T-helper 2 cell treated with Interferon-gamma antibody and Interleukin-4, amounts not matched to agents 5 μg/mL and 100 μg/mL, for 36 hours (primary cell): ENCODE measurements around the gene CAMKK2.
"Not testable (repeated sequence)": the region's sequence is repeated elsewhere in the genome, so short reads cannot be mapped to it uniquely, and the experiment has no call there.

Experiments
- DNase-seq: peaks from one replicate; pipeline ENCODE4 v3.0.0; 2021; ENCODE audit warnings: low spot score
- H3K27ac Mint-ChIP-seq: one replicate; pipeline ENCODE4 v1.8.0; 2021; ENCODE audit warnings: mild to moderate bottlenecking, mixed read lengths
- H3K27me3 Mint-ChIP-seq: one replicate; pipeline ENCODE4 v1.8.0; 2021; ENCODE audit warnings: low read depth, mixed read lengths
- H3K36me3 Mint-ChIP-seq: one replicate; pipeline ENCODE4 v1.8.0; 2021; ENCODE audit warnings: low read depth, mixed read lengths
- H3K4me1 Mint-ChIP-seq: one replicate; pipeline ENCODE4 v1.8.0; 2021; ENCODE audit warnings: low read depth, mixed read lengths
- H3K4me3 Mint-ChIP-seq: one replicate; pipeline ENCODE4 v1.8.0; 2022; ENCODE audit warnings: mild to moderate bottlenecking, moderate library complexity, mixed read lengths
- H3K9me3 Mint-ChIP-seq: one replicate; pipeline ENCODE4 v1.8.0; 2021; ENCODE audit warnings: mixed read lengths

CAMKK2 gene

GRCh38 chr12:121209624-121210572, 86.6 kb downstream of the CAMKK2 start, which contains the start of gene P2RX4:
Gene P2RX4, plus strand, starts transcription at chr12:121210129. Its CDS starts 36 bp downstream, at chr12:121210165.
- H3K9me3 Mint-ChIP-seq, result no peaks in the 10 kb centered on the region
- H3K4me3 Mint-ChIP-seq, result peak within 1 kb of the TSS; percentile 88
- H3K36me3 Mint-ChIP-seq, result peaks cover 22% of the 10 kb centered on the region
- H3K4me1 Mint-ChIP-seq, result peaks cover 25% of the 10 kb centered on the region
- peak within 1 kb of the TSS; percentile 92 for H3K27ac Mint-ChIP-seq
- peak; percentile 89 for DNase-seq
- peaks cover 2% of the 10 kb centered on the region for H3K27me3 Mint-ChIP-seq

- no peaks in the 10 kb centered on the region for H3K9me3 Mint-ChIP-seq
- H3K4me1 Mint-ChIP-seq, result peaks cover 20% of the 10 kb centered on the region
- H3K36me3 Mint-ChIP-seq, result peaks cover 18% of the 10 kb centered on the region
- H3K4me3 Mint-ChIP-seq, result peak overlapping the region; percentile 78
- H3K27me3 Mint-ChIP-seq, result peaks cover 2% of the 10 kb centered on the region
- peak overlapping the region; percentile 86 for H3K27ac Mint-ChIP-seq
- no peak for DNase-seq
Observed at GRCh38 chr12:121209221-121209620, 87.3 kb downstream of the CAMKK2 start.

- Mint-ChIP-seq H3K4me1 (peaks cover 18% of the 10 kb centered on the region), H3K27ac (peak overlapping the region; percentile 86), H3K4me3 (peak overlapping the region; percentile 12), H3K36me3 (peaks cover 16% of the 10 kb centered on the region)
- not testable (repeated sequence) for H3K27me3 Mint-ChIP-seq, DNase-seq, H3K9me3 Mint-ChIP-seq
Observed at GRCh38 chr12:121208571-121208970, 87.9 kb downstream of the CAMKK2 start.

GRCh38 chr12:121205491-121205890, 91.0 kb downstream of the CAMKK2 start:
- no peak for DNase-seq
- no peak overlapping the region for H3K27ac Mint-ChIP-seq
- no peaks in the 10 kb centered on the region for H3K36me3 Mint-ChIP-seq
- no peaks in the 10 kb centered on the region for H3K9me3 Mint-ChIP-seq
- H3K4me1 Mint-ChIP-seq, result peaks cover 11% of the 10 kb centered on the region
- no peak overlapping the region for H3K4me3 Mint-ChIP-seq
- peaks cover 4% of the 10 kb centered on the region for H3K27me3 Mint-ChIP-seq

GRCh38 chr12:121203482-121203881, 93.0 kb downstream of the CAMKK2 start:
- no peaks in the 10 kb centered on the region for H3K36me3 Mint-ChIP-seq
- peaks cover 6% of the 10 kb centered on the region for H3K4me1 Mint-ChIP-seq
- no peak overlapping the region for H3K4me3 Mint-ChIP-seq
- no peak for DNase-seq
- H3K27me3 Mint-ChIP-seq, result peaks cover 4% of the 10 kb centered on the region
- no peaks in the 10 kb centered on the region for H3K9me3 Mint-ChIP-seq
- no peak overlapping the region for H3K27ac Mint-ChIP-seq

GRCh38 chr12:121202407-121203355, 93.8 kb downstream of the CAMKK2 start:
- no peaks in the 10 kb centered on the region for H3K36me3 Mint-ChIP-seq
- H3K27ac Mint-ChIP-seq, result no peak overlapping the region
- DNase-seq, result no peak
- peaks cover 3% of the 10 kb centered on the region for H3K27me3 Mint-ChIP-seq
- peaks cover 3% of the 10 kb centered on the region for H3K4me1 Mint-ChIP-seq
- H3K9me3 Mint-ChIP-seq, result no peaks in the 10 kb centered on the region
- no peak overlapping the region for H3K4me3 Mint-ChIP-seq

- not testable (repeated sequence) for H3K36me3 Mint-ChIP-seq, DNase-seq, H3K27me3 Mint-ChIP-seq, H3K4me3 Mint-ChIP-seq, H3K9me3 Mint-ChIP-seq, H3K27ac Mint-ChIP-seq
- peaks cover 10% of the 10 kb centered on the region for H3K4me1 Mint-ChIP-seq
Observed at GRCh38 chr12:121201140-121201539, 95.4 kb downstream of the CAMKK2 start.

- Mint-ChIP-seq H3K36me3 (no peaks in the 10 kb centered on the region), H3K9me3 (no peaks in the 10 kb centered on the region), H3K27ac (no peak overlapping the region), H3K4me3 (no peak overlapping the region), H3K27me3 (peaks cover 2% of the 10 kb centered on the region), H3K4me1 (peaks cover 7% of the 10 kb centered on the region)
- DNase-seq, result no peak
Observed at GRCh38 chr12:121198949-121199348, 97.6 kb downstream of the CAMKK2 start.

- Mint-ChIP-seq H3K27me3 (no peaks in the 10 kb centered on the region), H3K27ac (no peak overlapping the region), H3K4me3 (peak overlapping the region; percentile 29), H3K4me1 (peaks cover 9% of the 10 kb centered on the region), H3K9me3 (no peaks in the 10 kb centered on the region), H3K36me3 (no peaks in the 10 kb centered on the region)
- DNase-seq, result no peak
Observed at GRCh38 chr12:121196902-121197301, 99.6 kb downstream of the CAMKK2 start.

- H3K27ac Mint-ChIP-seq, result no peak overlapping the region
- H3K9me3 Mint-ChIP-seq, result no peaks in the 10 kb centered on the region
- H3K36me3 Mint-ChIP-seq, result peaks cover 1% of the 10 kb centered on the region
- peaks cover 6% of the 10 kb centered on the region for H3K4me1 Mint-ChIP-seq
- no peak overlapping the region for H3K4me3 Mint-ChIP-seq
- no peak for DNase-seq
- H3K27me3 Mint-ChIP-seq, result no peaks in the 10 kb centered on the region
Observed at GRCh38 chr12:121191151-121191550, 105.4 kb downstream of the CAMKK2 start.

- Mint-ChIP-seq H3K36me3 (peaks cover 1% of the 10 kb centered on the region), H3K27me3 (no peaks in the 10 kb centered on the region), H3K4me1 (peaks cover 6% of the 10 kb centered on the region), H3K4me3 (no peak overlapping the region), H3K9me3 (no peaks in the 10 kb centered on the region), H3K27ac (no peak overlapping the region)
- no peak for DNase-seq
Observed at GRCh38 chr12:121190523-121191031, 105.9 kb downstream of the CAMKK2 start.

GRCh38 chr12:121189619-121190155, 106.8 kb downstream of the CAMKK2 start:
- peaks cover 1% of the 10 kb centered on the region for H3K36me3 Mint-ChIP-seq
- H3K27me3 Mint-ChIP-seq, result no peaks in the 10 kb centered on the region
- H3K4me3 Mint-ChIP-seq, result no peak overlapping the region
- H3K9me3 Mint-ChIP-seq, result no peaks in the 10 kb centered on the region
- no peak for DNase-seq
- H3K27ac Mint-ChIP-seq, result no peak overlapping the region
- peaks cover 6% of the 10 kb centered on the region for H3K4me1 Mint-ChIP-seq

- no peak overlapping the region for H3K4me3 Mint-ChIP-seq
- no peaks in the 10 kb centered on the region for H3K27me3 Mint-ChIP-seq
- peaks cover 1% of the 10 kb centered on the region for H3K36me3 Mint-ChIP-seq
- H3K4me1 Mint-ChIP-seq, result peaks cover 6% of the 10 kb centered on the region
- no peak for DNase-seq
- H3K9me3 Mint-ChIP-seq, result no peaks in the 10 kb centered on the region
- H3K27ac Mint-ChIP-seq, result no peak overlapping the region
Observed at GRCh38 chr12:121189131-121189530, 107.4 kb downstream of the CAMKK2 start.
